Gastroesophageal sphincter (tissue), 3 donors: Measurements from ENCODE around the gene PEX6.

Source experiments
- CTCF ChIP-seq, 4 experiments: fragments of 200-600 bp in 2 of 4; fragments of 450-650 bp in 2 of 4; sonication (generic) in 1 of 4; IDR thresholded peaks; one replicate each; pipeline ENCODE4 v1.5.1; 2017 to 2019; ENCODE audit warnings: antibody characterized with exemption in 4 of 4, mild to moderate bottlenecking in 2 of 4, moderate library complexity in 2 of 4
- POLR2A ChIP-seq, 2 donors: fragments of 450-650 bp; IDR thresholded peaks; one replicate each; pipeline ENCODE4 v1.6.1; 2017; ENCODE audit warnings: antibody characterized with exemption in 2 of 2, mild to moderate bottlenecking in 2 of 2, moderate library complexity in 1 of 2

GRCh38 chr6:42914546-42914945 is 64.4 kb downstream of the PEX6 start:
- TF ChIP-seq CTCF (IDR thresholded peaks at IDR 0.05) (no peak), POLR2A (IDR thresholded peaks at IDR 0.05) (no peak)
